ENCODE data around the gene TMPO.
A peak's percentile ranks its signal among the peaks of the same experiment; 100 is the strongest.
"Not testable (repeated sequence)": the region's sequence is repeated elsewhere in the genome, so short reads cannot be mapped to it uniquely, and the experiment has no call there.

TMPO gene, protein sequence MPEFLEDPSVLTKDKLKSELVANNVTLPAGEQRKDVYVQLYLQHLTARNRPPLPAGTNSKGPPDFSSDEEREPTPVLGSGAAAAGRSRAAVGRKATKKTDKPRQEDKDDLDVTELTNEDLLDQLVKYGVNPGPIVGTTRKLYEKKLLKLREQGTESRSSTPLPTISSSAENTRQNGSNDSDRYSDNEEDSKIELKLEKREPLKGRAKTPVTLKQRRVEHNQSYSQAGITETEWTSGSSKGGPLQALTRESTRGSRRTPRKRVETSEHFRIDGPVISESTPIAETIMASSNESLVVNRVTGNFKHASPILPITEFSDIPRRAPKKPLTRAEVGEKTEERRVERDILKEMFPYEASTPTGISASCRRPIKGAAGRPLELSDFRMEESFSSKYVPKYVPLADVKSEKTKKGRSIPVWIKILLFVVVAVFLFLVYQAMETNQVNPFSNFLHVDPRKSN

DNA sequence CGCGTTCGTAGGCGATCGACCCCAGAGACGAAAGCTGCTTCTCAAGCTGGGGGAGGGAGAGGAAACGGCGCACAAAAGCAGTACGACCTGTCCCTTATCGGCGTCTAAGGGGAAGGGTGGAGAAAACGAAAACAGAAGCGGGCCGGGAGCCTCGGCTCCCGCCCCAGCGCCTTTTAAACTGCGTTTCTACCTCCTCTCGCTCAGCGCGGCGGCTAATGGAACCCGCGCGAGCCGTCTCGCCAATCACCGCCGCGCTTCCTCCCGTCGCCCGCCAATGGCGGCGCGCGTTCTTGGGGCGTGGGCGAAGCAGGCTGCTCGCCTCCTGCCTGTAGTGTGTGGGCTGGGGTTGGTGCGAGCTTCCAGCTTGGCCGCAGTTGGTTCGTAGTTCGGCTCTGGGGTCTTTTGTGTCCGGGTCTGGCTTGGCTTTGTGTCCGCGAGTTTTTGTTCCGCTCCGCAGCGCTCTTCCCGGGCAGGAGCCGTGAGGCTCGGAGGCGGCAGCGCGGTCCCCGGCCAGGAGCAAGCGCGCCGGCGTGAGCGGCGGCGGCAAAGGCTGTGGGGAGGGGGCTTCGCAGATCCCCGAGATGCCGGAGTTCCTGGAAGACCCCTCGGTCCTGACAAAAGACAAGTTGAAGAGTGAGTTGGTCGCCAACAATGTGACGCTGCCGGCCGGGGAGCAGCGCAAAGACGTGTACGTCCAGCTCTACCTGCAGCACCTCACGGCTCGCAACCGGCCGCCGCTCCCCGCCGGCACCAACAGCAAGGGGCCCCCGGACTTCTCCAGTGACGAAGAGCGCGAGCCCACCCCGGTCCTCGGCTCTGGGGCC, at the start of gene TMPO:
TMPO (plus strand) TSS at position 304 of the 824 bp plus-strand sequence; CDS start at position 582, 278 bp downstream.
- DNase-seq, result peak; percentile 95 to 96

DNA sequence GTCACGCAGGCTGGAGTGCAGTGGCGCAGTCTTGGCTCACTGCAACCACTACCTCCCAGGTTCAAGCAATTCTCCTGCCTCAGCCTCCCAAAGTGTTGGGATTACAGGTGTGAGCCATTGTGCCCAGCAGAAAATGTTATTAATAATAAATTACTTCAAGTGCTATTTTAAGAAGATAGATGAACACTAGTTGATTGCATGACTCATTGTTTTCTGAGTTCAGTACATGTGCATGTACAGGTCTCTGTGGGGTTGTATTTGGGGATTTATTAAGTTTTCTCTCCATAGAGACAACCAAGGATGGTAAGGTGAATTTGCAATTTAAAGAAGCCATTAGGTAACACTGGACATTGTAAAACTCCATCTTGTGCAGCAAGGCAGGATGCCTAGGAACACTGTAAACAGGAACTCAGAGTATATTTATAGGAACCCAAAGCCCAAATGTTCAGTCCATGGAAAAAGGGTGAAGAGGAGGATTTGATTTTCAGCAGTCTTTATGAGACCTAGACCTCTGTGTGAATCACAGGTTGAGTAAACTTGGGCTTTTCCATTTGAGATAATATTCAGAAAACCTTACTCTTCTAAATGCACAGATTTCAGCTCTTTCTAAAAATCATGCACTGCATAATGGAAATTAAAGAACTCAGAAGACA, 49.3 kb upstream of the TMPO start:
- DNase-seq, result no peak

DNA sequence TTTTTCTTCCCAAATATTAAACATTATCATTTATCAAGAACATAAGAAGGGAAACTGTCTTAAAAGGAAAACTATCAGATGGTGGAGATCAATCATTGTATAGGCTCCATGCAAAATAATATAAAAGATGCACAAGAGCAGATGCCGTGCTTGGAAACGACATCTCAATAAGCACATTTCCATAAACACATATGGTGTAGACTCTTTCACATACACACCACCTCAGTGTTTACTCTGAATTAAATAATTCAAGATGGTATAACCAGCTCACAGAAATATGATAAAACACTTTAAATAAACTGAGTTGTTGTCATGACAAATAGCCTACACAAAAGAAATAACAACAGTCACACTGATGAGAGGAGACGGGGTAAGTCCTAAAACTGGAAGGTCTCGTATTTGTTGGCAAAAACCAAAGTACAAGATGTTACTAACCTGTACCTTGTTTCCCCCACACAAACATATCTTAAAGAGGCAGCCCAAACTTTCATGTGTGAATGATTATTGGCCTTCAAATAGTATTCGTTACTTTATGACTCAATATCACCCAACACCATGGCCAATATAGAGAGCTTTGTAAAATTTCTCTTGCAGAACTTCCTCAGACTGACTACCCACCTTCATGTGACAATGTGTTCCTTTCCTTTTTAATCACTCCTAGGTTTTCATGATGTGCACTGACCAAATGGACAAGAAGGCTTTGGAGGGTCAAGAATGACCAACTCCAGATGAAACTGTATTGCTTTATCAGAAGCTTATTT, 48.6 kb upstream of the TMPO start:
- no peak for DNase-seq

DNA sequence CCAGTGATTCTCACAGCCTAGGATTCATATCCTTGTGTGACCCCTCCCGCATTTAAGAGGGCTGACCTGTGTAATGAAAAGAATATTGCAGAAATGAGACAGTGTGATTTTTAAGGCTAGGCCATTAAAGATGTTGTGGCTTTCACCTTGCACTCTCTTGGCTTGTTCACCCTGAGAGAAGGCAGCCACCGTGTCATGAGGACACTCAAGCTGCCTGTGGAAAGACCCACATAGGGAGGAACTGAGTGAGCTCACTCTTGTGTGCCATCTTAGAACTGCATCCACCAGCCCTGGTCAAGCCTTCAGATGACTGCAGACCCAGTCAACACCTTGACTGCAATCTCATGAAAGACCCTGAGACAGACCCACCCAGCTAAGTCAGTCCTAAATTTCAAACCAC, 46.3 kb upstream of the TMPO start:
- DNase-seq, result no peak

DNA sequence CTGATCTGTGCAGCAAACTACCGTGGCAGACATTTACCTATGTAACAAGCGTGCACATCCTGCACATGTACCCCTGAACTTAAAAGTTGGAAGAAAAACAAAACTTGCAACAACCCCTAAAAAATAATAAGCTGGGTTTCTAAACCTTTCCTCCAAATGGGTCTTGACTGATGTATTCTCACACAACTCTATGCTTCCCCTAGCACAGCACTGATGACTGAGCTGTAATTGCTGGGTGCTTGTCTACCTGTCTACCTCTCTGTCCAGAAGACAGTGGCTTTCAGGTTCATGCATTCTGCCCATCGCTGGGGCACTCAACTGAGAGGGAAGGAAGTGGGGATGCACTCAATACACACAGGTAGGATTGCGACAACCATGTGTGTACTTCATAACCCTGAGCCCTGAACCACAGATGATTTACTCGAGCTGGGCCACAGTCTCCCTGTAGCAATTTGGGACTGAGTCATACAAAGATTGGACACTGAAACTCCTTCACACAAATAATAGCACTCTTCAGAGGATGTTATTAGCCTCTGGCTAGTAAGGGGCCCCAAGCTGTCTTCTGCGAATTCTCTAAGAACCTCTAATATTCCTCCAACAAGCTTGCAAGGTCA, 44.8 kb upstream of the TMPO start:
- DNase-seq, result no peak

DNA sequence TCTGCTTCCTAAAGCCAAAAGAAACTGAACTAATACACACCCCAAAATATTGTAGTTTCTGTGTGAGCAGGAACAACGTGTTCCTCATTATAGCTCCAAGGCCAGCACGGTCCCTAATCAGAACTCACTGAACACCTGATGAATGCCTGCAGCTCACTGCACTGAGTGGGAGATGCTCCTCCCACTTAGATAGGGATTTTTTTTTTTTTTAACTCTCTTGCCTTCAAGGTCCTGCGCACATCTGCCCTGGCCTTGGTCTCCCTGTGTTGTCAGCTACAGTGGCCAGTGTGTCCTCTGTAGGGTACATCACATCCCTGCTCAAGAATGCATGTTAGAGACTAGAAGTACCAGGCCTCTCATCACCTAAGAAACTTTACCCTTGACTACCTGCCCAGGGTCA, 44.3 kb upstream of the TMPO start:
- no peak for DNase-seq

DNA sequence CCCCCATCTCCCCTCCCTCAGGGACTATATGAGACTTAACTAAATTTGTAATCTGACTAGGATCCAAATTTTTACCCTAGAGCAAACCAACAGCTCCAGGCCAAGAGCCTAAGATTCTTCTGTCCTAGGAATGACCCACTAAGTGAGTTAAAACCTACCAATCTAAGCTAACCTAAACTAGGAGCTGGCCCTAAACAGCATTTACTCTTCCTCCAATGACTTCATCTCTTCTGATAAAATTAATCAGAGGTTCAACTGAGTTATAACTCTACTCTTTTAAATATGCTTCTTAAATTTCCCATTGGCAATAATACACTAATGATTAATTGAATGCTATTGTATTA, 39.9 kb upstream of the TMPO start:
- no peak for DNase-seq

DNA sequence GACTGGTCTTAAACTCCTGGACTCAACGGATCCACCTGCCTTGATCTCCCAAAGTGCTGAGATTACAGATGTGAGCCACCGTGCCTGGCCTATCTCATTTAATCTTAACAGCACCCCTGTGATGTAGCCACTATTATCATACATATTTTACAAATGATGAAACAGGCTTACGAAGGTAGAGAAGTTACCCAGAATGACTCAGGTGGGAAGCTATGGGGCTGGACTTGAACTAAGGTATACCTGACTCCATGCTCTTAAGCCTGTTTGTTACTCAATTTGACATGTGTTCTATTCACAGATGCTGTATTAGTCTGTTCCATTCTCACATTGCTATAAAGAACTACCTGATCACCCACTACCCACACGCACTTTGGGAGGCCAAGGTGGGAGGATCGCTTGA, 36.8 kb upstream of the TMPO start:
- no peak for DNase-seq

DNA sequence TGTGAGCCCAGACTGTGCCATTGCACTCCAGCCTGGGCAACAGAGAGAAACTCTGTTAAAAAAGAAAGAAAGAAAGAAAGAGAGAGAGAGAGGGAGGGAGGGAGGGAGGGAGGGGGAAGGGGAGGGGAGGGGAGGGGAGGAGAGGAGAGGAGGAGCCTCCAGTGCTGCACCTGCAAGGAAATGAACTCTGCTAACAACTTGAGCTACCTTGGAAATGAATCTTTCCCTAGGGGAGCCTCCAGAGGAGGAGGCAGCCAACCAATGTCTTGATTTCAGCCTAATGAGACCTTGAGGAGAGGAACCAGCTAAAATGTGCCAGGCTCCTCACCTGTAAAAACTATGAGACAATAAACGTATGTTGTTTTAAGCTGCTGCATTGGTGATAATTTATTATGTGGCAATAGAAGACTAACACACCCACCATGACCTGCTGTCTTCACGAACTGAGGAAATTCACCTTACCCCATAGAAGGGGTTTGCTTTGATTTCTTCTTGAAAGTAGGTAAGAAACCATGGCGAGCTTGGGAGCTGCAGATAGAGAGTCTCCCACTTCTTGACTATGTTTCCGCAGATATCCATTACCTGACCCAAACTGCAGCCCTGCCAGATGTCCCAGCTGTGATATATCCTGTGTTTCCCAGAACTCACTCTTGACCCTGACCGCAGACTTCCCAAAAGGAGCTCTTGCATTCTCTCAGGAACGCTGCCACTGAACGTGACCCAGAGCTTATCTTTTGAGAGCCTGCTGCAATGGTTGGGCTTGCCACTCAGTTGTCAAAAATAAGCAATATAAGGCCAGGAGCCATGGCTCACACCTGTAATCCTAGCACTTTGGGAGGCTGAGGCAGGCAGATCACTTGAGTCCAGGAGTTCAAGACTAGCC, 31.5 kb upstream of the TMPO start:
- no peak for DNase-seq

DNA sequence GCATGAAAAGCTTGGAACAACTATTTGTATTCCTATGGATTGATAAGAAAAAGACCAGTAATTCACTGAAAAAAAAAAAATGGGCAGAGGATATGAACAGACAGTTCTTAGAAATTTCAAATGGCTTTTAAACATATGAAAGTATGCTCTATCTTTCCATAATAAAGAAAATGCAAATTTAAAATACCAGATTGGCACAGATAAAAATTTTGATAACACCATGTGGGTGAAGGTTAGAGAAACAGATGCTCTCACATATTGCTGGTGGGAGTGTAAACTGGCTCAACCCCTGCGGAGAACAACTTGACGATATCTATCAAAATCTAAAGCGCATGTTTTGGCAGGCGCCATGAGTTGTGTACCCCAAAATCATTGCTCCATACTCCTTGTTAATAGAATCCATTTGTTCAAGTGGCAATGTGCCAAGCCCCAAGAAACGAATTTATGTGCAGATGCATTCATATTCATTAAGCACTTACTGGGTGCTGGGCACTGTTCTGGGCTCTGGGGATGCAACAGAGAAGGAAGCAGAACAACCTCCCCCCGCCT, 29.5 kb upstream of the TMPO start:
- DNase-seq, result no peak

DNA sequence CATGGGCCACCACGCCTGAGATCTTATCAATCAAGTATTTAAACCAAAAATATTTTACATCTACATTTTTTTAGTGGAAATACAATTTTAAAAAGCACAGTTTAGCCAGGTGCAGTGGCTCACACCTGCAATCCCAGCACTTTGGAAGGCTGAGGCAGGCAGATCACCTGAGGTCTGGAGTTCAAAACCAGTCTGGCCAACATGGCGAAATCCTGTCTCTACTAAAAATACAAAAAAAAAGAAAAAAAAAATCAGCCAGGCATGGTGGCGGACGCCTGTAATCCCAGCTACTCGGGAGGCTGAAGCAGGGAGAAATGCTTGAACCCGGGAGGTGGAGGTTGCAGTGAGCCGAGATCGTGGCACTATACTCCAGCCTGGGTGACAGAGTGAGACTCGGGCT, 27.0 kb upstream of the TMPO start:
- DNase-seq, result not testable (repeated sequence)

DNA sequence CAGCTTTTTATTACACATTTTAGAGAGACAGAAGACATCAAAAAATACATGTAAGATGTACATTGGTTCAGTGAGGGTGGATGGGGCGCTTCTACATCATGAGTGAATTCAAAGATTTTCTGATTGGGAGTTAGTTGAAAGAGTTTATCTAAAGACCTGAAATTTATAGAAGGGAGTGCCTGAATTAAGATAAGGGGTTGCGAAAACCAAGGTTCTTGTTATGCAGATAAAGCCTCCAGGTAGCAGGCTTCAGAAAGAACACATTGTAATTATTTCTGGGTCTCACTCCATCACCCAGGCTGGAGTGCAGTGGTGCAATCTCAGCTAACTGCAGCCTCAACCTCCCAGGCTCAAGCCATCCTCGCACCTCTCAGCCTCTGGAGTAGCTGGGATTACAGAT, 26.2 kb upstream of the TMPO start:
- DNase-seq, result no peak

DNA sequence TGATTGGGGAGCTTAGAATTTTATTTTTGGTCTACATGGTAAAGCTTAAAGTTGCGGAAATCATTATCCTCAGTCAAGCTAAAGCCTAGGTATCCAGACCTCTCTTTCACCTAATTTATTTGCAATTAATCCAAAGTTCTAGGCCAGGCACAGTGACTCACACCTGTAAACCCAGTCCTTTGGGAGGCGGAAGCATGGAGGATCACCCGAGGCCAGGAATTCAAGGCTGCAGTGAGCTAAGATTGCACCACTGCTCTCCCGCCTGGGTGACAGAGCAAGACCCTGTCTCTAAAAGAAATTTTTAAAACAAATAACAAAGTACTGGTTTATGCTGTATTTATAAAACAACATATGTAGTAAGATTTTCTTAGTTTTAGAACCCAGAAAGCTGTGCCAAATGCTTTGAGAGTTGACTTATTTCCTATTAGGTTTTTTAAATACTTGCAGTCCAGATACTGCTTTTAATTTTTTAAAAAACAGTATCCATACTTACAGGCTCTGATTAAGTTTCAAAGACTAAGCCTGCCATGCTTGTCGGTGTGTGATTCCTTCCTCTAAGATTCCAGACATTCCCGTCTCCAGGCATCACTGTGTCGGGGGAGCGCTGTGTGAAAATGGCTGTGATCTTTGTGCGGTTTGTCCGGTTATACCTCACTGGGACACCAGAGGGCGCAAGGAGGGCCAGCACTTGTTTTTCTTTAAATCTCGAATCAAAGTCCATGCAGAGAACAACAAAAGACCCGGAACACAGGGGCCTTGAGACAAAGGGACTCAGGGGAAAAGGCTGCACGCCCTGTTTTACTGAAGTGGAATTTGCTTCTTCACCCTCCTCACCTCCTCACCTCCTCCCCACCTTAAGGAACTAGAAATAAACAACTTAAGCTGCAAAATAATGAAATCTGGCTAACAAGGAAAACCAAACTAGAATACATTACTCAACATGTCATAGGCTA, 24.6 kb upstream of the TMPO start:
- DNase-seq, result peak; percentile 85 to 86

DNA sequence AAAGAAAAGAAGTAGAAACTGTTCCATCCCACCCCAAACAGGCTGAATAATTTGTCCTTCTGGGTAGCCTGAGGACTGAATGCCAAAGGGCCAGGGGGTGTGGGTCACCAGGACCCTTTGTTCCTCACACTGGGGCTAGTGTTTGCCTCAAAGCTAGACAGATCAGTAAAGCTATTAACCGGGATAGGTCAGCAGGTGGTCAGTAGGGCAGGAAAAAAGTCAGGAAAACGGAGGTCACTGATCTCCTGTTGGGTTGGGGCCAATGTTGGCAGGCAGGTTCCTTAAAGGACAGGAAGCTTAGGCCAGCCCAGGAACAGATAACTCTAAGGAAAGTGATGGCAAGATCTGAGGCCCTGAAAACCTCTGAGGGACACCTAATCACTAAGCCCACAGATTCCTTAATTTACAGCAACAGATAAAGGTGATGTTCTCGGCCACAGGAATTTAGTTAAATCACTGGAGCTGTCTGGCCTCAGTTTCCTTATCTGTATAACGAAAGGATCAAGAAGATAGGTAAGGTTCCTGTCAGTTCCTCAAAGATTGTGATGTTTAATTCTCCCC, 22.7 kb upstream of the TMPO start:
- no peak for DNase-seq

DNA sequence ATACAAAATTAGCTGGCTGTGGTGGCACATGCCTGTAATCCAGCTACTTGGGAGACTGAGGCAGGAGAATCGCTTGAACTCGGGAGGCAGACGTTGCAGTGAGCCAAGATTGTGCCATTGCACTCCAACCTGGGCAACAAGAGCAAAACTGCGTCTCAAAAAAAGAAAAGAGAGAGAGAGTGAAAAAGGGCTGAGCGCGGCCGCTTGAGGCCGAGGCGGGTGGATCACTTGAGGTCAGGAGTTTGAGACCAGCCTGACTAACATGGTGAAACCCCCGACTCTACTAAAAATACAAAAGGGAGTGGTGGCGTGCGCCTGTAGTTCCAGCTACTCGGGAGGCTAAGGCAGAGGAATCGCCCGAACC, 14.1 kb upstream of the TMPO start:
- DNase-seq, result not testable (repeated sequence)

DNA sequence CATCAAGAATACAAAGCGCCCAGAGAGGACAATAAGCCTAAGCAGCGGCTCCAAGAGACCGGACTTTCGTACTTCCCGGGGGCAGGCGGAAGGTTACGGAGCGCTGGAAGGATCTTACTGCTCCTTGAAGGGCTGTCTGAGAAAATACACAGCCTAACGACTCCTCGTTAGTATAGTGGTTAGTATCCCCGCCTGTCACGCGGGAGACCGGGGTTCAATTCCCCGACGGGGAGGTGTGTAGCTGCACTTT, 12.1 kb upstream of the TMPO start:
- peak; percentile 92 to 94 for DNase-seq

DNA sequence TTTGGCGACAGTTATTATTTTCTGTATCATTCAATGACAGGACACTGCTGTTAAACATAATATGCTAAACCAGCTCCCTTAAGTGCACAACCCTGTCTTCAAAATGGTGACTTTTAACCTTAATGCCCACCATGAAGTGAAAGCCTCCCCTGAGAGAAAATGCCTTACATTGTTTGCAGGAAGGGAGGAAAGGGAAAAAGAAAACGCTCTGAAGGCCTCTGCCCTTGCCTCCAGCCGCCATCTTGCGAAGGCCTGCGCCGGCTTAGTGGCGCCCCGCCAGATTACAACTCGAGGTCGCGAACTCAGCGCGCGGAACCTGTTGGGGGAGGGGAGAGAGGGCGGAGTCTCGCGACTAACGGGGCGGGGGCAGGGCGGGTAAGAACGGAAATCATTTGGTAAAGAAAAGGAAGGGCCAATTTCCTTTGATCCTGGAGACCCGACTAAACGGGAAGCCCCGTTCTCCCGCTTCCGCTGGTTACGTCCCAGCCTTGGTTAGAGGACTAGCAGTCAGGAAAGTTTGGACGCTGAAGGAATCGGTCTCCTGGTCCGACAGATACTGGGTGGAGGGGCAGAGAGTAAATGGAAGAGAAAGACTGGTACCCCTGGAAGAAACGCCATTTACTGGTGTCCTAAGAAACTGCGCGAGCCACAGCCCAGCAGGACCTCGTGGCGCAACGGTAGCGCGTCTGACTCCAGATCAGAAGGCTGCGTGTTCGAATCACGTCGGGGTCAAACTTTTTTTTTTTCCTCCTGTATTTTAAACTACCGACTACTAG, 11.6 kb upstream of the TMPO start:
- DNase-seq, result peak; percentile 94 to 95

DNA sequence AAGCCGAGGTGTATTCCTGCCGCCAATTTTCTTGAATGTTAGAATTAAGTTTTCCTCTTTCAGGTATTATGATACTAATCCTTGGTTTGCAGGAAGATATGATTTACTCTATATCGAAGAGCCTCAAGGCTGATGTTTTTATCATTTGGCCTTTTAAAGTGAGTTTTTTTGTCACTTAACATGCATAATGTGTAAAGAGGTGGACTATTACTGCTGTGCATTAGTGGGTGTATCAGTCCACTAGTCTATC, 11.1 kb upstream of the TMPO start:
- DNase-seq, result no peak

DNA sequence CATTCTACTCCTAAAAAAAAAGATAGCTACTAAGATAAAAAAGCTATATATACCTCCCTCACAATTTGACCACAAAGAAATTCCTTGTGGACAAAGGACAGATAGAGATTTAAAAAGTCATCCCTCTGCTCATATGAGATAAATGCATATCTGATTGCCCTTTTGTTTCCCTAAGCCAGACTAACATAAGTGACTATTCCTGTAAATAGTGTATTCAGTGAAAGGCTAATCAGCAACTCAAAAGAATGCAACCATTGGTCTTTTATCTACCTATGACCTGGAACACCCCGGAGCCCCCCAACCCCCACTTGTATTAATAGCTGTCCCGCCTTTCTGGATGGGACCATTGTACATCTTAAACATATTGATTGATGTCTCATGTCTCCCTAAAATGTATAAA, 6.3 kb upstream of the TMPO start:
- DNase-seq, result no peak
